GM18867 (cell line): ENCODE measurements around the gene SYNPO2.
A peak's percentile ranks its signal among the peaks of the same experiment; 100 is the strongest.
"Not testable (repeated sequence)": the region's sequence is repeated elsewhere in the genome, so short reads cannot be mapped to it uniquely, and the experiment has no call there.

ENCODE experiments used
- ATAC-seq: cut with Tn5 transposase; IDR thresholded peaks from one replicate; pipeline ENCODE4 v1.9.1; 2021; ENCODE audit warnings: mild to moderate bottlenecking, moderate library complexity; ENCODE audit not compliant: unreplicated experiment

The SYNPO2 gene

DNA sequence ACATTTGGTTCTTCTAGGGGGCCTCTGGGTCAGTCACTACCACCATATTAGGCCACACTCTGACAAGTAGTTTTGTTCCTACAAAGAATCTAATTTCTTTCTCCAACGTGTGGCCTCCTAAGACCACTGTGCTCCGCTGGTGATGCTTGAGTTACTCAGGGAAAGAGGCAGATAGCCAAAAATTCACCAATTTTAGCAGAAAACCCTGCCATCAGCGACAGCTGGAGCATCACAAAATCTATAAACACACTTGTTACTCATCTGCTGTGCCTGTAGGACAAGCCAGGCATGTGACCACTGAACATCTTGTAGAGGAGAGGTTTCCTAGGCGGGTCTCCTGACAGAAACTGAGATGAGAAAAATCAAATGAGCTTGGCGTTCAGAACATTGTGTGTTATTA is 105.4 kb downstream of the SYNPO2 start:
- ATAC-seq = no peak

DNA sequence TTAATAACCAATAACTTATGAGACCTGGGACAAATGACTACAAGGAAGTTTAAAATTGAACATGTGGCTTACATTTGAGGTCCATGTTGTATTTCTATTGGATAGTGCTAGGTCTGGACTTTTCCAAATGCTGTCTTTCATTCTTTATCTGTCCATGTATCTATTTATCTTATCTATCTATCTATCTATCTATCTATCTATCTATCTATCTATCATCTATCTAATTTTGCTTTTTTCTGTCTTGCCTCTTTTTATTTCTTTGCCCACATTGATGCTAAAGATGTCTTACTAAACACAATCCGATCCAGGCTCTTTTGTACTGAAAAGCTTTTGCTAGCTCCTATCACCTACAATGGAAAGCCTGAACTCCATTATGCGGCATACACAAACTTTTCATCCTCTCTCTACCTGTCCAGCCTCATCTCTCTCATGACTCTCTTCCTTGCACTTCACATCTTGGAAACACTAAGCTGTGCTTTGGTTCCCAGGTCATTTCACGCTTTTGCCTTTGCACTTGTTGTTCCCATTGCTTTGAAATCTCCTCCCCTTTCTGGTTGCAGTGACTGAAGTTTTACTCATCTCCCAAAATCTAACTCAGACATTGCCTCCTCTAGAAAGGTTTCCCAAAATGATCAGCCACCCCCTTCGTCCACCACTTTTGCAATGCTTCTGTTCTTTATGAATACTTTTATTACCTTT is 107.2 kb downstream of the SYNPO2 start:
- ATAC-seq = no peak

DNA sequence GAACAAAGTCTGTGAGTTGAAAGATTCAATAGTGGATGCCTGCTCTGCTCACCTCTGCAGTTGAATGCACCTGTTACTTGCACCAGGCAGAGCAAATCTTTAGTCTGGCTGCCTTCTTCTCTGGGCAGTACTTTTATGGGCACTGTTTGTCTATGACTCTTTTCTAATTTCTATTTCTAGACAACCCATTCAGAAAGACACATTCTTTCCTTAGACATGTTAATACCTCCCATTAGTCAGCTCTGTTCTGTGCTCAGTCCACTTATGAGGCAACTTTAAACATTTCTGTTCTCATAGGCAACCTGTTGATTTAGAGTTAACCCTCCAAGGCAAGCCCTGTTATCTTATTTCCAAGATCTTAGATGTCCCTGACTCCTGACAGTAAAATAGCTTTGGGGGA is 108.9 kb downstream of the SYNPO2 start:
- no peak for ATAC-seq

DNA sequence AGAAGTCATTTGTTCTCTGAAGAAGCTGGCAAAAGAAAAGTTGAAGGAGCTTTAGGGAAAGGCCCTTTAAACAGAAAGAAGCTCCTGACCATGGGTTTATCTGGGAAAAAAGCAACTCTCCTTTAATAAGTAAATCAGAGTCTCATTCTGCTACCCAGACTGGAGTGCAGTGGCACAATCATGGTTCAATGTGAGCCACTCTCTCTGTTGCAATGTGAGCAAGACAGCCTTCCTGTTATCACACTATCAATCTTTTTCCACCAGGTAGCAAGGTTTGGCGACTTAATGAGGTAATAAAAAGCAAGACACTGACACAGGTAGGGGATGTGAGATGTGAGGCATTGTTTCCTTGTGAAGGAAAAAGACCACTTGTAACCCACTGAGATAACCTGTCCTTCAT is 111.3 kb downstream of the SYNPO2 start:
- no peak for ATAC-seq

DNA sequence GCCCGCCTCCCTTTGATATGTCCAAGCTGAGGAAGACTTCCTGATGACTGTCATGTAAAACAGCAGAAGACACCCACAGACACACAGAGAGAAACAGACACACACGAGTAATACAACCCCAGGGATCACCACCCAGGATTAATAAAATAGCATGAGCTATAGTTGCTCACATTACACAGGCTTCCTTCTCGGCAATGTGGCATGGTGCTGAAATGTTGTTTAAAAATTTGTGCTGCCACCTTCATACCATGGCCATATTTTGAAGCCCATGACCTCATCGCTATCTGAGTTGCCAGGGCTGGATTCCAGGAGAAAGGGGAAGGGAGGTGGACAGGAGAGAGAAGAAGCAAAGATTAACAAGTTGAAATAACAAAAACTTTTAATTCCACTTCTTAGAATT is 111.7 kb downstream of the SYNPO2 start:
- ATAC-seq = no peak

DNA sequence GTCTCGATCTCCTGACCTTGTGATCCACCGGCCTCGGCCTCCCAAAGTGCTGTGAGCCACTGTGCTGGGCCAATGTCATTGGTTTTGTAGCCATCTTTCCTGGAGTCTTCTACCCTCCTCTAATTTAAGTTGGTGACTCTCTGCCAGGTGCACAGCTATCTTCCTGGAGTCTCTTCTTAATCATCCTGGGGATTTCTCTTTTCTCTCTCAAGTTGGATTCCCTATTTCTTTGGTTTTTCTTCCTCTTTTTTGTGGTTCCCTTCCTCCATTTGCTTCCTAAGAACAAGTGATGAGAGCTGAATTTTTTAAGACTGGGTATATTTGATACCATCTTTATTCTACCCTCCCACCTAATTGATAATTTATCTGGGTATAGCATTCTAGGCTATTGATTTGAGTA is 113.8 kb downstream of the SYNPO2 start:
- no peak for ATAC-seq

DNA sequence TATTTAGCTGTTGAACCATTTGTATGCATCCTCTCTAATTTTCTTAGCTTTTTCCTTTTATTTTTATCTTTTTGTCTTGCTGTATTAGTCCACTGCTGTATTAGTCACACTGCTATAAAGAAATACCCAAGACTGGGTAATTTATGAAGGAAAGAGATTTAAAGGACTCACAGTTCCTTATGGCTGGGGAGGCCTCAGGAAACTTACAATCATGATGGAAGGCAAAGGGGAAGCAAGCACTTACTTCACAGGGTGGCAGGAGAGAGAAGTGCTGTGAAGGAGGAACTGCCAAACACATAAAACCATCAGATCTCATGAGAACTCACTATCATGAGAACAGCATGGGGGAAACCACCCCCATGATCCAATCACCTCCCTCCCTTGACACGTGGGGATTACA is 114.3 kb downstream of the SYNPO2 start:
- not testable (repeated sequence) for ATAC-seq

DNA sequence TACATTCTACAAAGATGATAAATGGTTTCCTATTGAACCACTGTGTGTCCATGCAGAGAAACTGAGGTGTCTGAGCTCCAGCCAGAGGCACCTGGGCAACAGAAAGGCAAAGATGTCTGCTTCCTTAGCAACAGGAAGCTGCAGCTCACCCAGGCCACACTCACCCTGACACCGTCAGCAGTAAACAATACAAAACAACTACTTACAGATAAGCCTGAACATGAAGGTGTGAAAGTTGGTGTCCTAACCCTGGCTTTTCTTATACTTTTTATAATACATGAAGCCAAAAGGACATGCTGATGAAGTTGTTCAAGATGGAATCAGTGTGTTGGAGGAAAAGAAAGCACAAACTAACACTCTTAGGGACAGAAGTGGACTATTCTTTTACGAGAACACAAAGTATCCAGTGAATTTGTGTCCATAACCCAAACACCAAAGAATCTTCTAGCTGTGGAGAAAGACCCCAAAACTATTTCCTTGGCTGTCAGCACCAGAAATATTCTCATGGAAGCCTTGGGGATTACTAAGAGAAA is 117.3 kb downstream of the SYNPO2 start:
- no peak for ATAC-seq

DNA sequence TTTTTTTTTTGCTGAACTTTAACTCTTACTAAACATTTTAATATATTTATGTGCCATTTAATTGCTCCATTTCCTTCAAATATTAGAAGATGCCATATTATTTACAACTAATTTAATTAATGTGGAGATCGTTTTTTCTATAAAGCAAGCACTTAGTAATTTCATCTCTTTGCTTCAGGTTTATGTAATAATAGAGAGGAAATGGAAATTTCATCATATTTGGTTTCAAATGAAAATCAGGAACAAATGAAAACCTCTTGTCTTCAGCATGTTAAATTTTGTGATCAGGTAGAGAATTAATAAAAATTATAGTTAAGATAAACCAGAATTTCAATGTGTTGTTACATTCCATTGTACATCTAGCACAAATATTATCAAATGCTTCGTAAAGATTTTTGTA is 120.1 kb downstream of the SYNPO2 start:
- no peak for ATAC-seq

DNA sequence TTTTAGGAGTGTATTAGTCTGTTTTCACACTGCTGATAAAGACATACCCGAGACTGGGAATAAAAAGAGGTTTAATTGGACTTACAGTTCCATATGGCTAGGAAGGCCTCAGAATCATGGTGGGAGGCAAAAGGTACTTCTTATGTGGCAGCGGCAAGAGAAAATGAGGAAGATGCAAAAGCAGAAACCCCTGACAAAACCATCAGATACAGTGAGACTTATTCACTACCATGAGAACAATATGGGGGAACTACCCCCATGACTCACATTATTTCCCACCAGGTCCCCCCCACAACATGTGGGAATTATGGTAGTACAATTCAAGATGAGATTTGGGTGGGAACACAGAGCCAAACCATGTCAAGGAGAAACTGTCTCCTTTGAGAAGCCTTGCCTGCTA is 121.6 kb downstream of the SYNPO2 start:
- ATAC-seq = not testable (repeated sequence)

DNA sequence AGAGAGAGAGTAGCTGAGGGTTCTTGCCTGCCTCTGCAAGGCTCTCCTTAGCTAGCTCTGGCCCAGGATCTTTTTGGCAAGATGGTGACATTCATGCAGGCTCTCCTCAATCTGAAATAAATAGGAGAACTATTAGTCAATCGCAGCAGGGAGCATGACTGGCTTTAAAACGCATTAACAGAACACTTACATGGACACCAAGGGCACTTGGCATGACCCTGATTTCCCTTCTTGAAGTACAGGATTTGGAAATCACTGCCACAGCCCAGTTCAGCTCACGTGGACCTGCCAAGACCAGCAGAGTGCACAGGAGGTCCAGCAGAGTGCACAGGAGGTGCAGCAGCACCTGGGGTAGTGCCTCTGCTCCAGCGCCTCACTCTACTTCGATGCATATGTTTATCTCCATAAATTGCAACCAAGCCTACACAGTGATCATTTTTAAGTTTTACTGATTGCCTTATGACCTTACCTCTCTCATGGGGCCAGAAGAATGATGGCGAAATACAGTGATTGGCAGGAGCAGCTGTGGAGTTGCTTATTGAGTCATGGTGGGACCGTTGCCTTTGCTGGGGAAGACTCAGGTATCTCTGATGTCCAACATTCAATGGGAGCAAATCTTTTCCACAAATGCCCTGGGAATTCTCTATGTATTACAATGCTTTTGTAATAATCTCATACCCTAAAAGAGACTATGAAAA is 122.4 kb downstream of the SYNPO2 start:
- no peak for ATAC-seq

DNA sequence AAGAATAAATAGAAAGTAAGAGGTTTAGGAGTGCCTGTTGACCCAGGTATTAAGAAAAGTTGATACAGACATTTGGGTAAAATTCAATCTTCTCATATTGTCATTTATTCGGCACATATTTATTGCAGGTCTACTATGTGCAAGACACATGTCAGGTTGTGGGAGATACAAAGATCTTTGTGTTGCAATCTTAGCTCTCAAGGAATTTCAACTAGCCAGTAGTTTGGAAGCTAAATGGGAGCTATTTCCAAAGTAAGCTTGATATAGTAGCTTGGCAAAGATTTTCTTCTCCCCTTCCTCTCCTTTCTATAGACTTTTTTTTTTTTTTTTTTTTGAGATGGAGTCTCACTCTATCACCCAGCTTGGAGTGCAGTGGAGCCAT is 122.9 kb downstream of the SYNPO2 start:
- no peak for ATAC-seq

DNA sequence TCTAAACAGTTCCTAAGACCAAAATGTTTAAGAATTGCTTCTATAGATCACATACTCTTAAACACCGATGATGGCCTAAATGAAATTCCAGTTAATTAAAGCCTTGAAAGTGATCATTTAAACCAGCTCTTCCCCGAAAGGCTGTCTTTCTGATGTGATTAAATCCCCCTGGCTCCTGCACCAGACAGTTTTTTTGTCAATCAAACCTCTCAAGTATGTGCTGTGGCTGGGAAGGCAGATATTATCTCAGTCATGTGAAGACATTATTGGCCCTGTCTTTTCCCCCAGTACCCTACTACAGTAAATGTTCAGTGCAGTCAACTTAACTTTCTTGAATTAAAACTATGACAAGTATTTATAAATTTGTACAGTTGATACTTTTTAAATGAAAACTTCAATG is 126.0 kb downstream of the SYNPO2 start:
- no peak for ATAC-seq

DNA sequence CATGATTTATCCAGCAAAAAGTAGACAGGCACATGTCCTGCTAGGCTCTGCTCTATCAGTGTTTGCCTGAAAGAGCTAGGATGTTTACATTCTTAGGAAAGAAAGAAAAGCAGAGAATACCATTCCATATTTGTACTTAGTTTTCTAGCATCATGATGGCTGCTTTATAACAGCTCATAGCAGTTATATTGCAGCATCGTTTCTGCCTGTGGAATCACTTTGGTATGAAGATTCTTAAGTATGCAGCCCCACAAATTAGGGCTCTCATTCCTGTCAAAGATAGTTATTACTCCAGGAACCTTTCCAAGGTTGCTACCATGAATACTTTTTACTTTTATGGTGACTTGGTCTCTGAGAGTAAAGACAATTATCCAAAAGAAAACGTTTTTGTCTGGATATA is 128.0 kb downstream of the SYNPO2 start:
- ATAC-seq = no peak

DNA sequence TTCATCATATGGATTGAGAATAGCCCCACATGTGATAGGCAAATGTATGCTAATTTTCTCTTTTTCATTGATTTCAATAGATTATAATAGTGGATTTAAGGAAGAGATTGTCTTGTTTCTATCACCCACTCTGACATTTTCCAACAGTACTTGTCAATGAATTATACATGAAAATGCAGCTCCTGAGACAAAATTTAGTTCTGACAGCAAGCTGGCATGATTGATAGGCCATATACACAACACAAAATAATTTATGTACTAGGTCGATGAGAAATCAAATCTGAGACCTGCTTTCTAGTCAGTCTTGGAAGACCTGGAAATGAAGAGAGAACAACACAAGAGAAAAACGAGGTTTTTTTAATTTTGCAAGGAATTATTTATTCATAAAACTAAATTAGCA is 129.0 kb downstream of the SYNPO2 start:
- ATAC-seq = no peak

DNA sequence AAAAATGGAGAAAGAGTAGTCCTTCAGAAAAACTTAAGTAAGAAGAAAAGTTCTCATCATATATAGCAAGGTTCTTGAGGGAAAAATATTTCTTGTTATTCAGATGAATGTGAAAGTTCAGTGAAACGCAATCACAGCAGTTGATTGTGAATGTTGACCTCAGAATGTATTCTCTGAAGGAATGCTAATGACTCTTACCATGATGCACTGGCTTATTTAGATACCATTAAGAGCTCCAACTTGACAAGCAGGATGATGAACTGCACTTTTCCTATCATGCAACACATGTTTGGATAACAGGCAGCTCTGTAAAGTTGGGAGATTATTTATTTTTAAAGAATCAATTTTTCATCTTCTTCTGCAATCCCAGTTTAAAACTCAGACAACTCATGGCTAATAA is 131.5 kb downstream of the SYNPO2 start:
- ATAC-seq = no peak

DNA sequence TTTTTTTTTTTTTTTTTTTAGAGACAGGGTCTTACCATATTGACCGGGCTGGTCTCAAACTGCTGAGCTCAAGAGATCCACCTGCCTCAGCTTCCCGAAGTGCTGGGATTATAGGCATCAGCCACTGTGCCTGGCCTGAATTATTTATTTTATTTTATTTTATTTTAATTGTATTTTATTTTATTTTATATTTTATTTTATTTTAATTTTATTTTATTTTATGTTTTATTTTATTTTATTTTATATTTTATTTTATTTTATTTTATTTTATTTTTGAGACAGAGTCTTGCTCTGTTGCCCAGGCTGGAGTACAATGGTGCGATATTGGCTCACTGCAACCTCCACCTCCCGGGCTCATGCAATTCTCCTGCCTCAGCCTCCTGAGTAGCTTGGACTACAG is 133.9 kb downstream of the SYNPO2 start:
- ATAC-seq = not testable (repeated sequence)

DNA sequence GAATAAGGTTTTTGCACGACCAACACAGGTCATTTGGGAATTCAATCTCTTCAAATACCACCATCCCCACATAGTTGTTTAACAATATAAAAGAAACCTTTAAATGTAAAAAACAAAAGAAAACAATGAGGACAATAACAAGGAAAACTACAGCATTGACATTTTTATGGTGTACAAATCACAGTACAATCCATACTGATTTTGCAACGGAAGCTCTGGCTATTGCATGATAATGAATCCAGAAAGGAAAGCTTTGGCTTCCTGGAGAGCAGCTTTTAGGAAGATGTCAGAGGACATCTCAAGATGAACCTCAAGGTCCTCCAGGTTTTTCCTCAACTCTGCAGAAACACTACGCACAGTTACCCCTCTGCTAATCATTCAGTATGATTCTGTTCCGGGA is 135.4 kb downstream of the SYNPO2 start:
- no peak for ATAC-seq

DNA sequence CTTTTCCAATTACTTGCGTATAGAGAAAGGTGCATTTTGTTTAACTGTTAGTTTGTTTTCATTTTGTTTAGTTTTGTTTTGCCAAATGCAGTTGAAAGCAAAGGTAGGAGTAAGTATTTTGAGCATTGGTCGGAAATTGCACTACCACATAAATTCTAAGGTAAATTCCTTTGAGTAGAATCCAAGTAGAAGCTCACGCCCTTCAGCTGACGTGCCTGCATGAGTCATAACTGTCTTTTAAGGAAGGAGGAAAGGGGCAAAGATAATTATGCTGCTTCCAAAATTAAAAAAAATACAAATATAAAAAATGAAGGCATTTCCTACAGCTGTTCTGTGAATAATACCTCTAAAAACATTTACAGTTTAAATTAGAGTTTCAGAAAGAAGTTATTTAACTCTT is 136.8 kb downstream of the SYNPO2 start:
- ATAC-seq = no peak

DNA sequence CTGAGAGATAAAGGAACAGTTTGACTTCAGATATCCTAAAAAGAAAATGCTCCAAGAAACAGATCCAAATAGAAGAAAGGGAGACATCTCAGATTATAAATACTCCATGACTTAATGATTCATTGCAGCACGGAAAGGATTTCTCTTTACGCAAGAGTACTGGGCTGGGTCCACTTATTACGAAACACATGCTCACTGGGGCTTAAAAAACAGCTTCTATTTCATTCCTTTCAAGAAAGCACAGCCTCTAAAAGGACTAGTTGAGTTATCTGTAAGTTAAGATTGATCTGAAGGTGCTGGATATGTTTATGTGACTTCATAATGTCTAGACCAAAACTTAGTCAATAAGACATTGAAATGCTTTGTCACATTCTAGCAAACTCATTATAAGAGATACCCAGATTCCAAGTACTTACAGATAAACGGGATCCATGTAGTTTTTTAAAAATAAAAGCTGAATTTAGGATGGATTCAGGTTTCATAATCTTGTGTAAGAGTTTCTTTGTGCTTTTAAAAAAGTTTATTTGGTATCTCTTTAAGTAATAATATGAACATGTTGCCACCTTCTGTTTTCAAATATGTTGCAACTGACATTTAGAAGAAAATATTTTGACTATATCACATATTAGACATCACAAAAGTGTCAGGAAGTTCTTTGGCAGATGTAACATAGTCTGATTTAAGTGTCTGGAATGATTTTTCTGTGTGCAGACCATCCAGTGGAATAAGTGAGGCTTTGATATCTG is 137.4 kb downstream of the SYNPO2 start:
- no peak for ATAC-seq

DNA sequence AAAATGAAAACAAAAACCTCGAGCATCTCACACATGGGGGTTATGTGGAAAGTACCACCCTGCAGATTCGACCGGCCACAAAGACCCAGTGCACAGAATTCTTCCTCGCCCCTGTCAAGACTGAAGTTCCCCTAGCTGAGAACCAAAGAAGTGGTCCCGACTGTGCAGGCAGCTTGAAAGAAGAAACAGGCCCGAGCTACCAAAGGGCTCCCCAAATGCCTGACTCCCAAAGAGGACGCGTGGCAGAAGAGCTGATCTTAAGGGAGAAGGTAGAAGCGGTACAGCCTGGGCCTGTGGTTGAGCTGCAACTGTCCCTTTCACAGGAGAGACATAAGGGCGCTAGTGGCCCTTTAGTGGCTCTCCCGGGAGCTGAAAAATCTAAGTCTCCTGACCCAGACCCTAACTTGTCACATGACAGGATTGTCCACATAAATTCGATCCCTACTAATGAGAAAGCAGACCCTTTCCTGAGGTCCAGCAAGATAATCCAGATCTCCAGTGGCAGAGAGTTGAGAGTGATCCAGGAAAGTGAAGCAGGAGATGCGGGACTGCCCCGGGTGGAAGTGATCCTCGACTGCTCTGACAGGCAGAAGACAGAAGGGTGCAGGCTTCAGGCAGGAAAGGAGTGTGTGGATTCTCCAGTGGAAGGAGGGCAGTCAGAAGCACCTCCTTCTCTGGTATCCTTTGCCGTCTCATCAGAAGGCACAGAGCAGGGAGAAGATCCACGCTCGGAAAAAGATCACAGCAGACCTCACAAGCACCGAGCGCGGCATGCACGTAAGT is 138.2 kb downstream of the SYNPO2 start:
- peak; percentile 40 for ATAC-seq
